Spleen (tissue), 7 donors: Measurements from ENCODE around the gene FLT1.

Experiments
- POLR2A ChIP-seq, 3 donors: fragments of 450-650 bp; IDR thresholded peaks; one replicate each; pipeline ENCODE4 v1.5.1; 2017; ENCODE audit warnings: antibody characterized with exemption in 3 of 3, mild to moderate bottlenecking in 1 of 3
- POLR2AphosphoS5 ChIP-seq, 3 donors: sonication (generic); formaldehyde crosslinking; IDR thresholded peaks; one replicate each; pipeline ENCODE4 v1.5.1; 2017; ENCODE audit warnings: antibody characterized with exemption in 3 of 3
- TF ChIP-seq, protein P1 (sequence below), 11 experiments: fragments of 200-600 bp in 7 of 11; fragments of 450-650 bp in 4 of 11; sonication (generic) in 4 of 11; IDR thresholded peaks in 8 of 11; conservative IDR thresholded peaks in 3 of 11; 1 replicate in 7 of 11; 2 replicates in 4 of 11; pipeline versions ENCODE4 v1.4.0 to v1.8.0; 2016 to 2021; ENCODE audit warnings: antibody characterized with exemption in 11 of 11, inconsistent platforms in 4 of 11, mild to moderate bottlenecking in 1 of 11
- donor health status: DM: no; HTN: no; CAD: no; lungs with moderate emphysema.
- donor health status: DM: no; HTN: no; CAD: no.
- donor health status: DM: no; HTN: no; CAD: no.

DNA sequence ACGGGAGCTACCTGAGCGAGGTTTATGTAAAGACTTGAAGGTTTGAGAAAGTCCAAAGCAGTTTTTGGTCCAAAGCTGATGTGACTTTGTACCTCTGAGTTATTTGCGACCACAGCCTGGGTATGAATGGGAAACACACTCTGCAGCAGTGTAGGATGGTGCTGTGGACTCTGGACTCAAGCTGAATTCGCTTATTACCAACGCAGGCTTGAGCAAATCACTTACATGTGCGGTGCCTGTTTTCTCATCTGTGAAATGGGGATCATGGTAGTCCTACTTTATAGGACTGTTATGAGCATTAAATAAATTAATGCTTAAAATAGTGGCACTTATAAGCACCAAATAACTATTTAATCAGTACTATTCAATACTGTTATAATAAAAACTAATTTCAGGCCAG is 180.0 kb downstream of the FLT1 start:
- TF ChIP-seq, protein P1, sequence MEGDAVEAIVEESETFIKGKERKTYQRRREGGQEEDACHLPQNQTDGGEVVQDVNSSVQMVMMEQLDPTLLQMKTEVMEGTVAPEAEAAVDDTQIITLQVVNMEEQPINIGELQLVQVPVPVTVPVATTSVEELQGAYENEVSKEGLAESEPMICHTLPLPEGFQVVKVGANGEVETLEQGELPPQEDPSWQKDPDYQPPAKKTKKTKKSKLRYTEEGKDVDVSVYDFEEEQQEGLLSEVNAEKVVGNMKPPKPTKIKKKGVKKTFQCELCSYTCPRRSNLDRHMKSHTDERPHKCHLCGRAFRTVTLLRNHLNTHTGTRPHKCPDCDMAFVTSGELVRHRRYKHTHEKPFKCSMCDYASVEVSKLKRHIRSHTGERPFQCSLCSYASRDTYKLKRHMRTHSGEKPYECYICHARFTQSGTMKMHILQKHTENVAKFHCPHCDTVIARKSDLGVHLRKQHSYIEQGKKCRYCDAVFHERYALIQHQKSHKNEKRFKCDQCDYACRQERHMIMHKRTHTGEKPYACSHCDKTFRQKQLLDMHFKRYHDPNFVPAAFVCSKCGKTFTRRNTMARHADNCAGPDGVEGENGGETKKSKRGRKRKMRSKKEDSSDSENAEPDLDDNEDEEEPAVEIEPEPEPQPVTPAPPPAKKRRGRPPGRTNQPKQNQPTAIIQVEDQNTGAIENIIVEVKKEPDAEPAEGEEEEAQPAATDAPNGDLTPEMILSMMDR (IDR thresholded peaks at IDR 0.05 in 8 of 11, conservative IDR thresholded peaks at IDR 0.05 in 3 of 11): no peak
- TF ChIP-seq POLR2AphosphoS5 (IDR thresholded peaks at IDR 0.05): no peak
- no peak for TF ChIP-seq POLR2A (IDR thresholded peaks at IDR 0.05)
